Stimulated activated CD8-positive, alpha-beta memory T cell treated with anti-CD3 and anti-CD28 coated beads, Interleukin-12 subunit alpha, Interleukin-12 subunit beta, amount 100 ng/mL, for 4 hours (primary cell): ENCODE measurements around the gene PDCD7.
"Not testable (repeated sequence)": the region's sequence is repeated elsewhere in the genome, so short reads cannot be mapped to it uniquely, and the experiment has no call there.

Experiments
- DNase-seq: peaks from one replicate; pipeline ENCODE4 v3.0.0-alpha.2; 2020; ENCODE audit warnings: low read depth

PDCD7 gene

GRCh38 chr15:65074946-65075345 lies 58.7 kb downstream of the PDCD7 start:
- DNase-seq, result not testable (repeated sequence)

- DNase-seq, result no peak
These were observed 61.0 kb downstream of the PDCD7 start for GRCh38 chr15:65072617-65073016.

- no peak for DNase-seq
These were observed 61.6 kb downstream of the PDCD7 start for GRCh38 chr15:65072027-65072426.

- no peak for DNase-seq
These were observed 62.2 kb downstream of the PDCD7 start for GRCh38 chr15:65071381-65071811.

GRCh38 chr15:65069779-65070546 lies 63.6 kb downstream of the PDCD7 start:
- DNase-seq, result no peak

GRCh38 chr15:65069179-65069578 lies 64.4 kb downstream of the PDCD7 start:
- DNase-seq, result no peak

- no peak for DNase-seq
These were observed 65.2 kb downstream of the PDCD7 start for GRCh38 chr15:65068403-65068788.

- DNase-seq, result no peak
These were observed 65.8 kb downstream of the PDCD7 start, which contains the start of gene RASL12 for GRCh38 chr15:65067645-65068402. Gene RASL12 (minus strand): TSS chr15:65067991. CDS start chr15:65067835, 156 bp downstream.
